Upper lobe of left lung (tissue), 6 donors: Measurements from ENCODE around the gene PAIP2. TPM values are rescaled to one million over a fixed set of nuclear protein-coding genes. Genes with fewer than 3 reads are reported as not detected.

ENCODE experiments used
- ATAC-seq, 2 donors: fragments of 200-7000 bp; cut with Tn5 transposase; one replicate each; pipeline ENCODE4 v1.9.1; 2022; ENCODE audit warnings: mild to moderate bottlenecking in 2 of 2, moderate library complexity in 2 of 2; ENCODE audit not compliant: low FRiP score in 2 of 2
- DNase-seq, 2 donors: peaks; one replicate each; pipeline ENCODE4 v3.0.0-alpha.2; 2019 to 2020
- H3K27ac ChIP-seq, 4 donors: fragments of 200-600 bp; sonication (generic); one replicate each; pipeline ENCODE4 v1.5.1; 2016 to 2019
- H3K27me3 ChIP-seq, 4 donors: fragments of 200-600 bp; sonication (generic); one replicate each; pipeline ENCODE4 v1.5.1; 2017 to 2019
- H3K36me3 ChIP-seq, 4 donors: fragments of 200-600 bp; sonication (generic); one replicate each; pipeline ENCODE4 v1.5.1; 2016 to 2019
- H3K4me1 ChIP-seq, 4 donors: fragments of 200-600 bp; sonication (generic); one replicate each; pipeline ENCODE4 v1.5.1; 2018 to 2019
- H3K4me3 ChIP-seq, 4 donors: fragments of 200-600 bp; sonication (generic); one replicate each; pipeline ENCODE4 v1.5.1; 2017 to 2019; ENCODE audit warnings: mild to moderate bottlenecking in 2 of 4, moderate library complexity in 1 of 4
- H3K9me3 ChIP-seq, 4 donors: fragments of 200-600 bp; sonication (generic); one replicate each; pipeline ENCODE4 v1.5.1; 2018 to 2019
- CTCF ChIP-seq, 6 experiments: fragments of 450-650 bp in 4 of 6; fragments of 200-600 bp in 2 of 6; sonication (generic) in 2 of 6; IDR thresholded peaks; one replicate each; pipeline ENCODE4 v1.5.1; 2016 to 2019; ENCODE audit warnings: antibody characterized with exemption in 6 of 6
- EP300 ChIP-seq, 4 donors: sonication (generic); formaldehyde crosslinking; IDR thresholded peaks; one replicate each; pipeline ENCODE4 v1.5.1; 2017; ENCODE audit warnings: antibody characterized with exemption in 4 of 4, control low read depth in 2 of 4
- POLR2A ChIP-seq, 4 donors: fragments of 450-650 bp; IDR thresholded peaks; one replicate each; pipeline ENCODE4 v1.5.1; 2016 to 2017; ENCODE audit warnings: antibody characterized with exemption in 4 of 4, mild to moderate bottlenecking in 2 of 4
- POLR2AphosphoS5 ChIP-seq, 2 donors: sonication (generic); formaldehyde crosslinking; IDR thresholded peaks; one replicate each; pipeline ENCODE4 v1.5.1; 2017; ENCODE audit warnings: antibody characterized with exemption in 2 of 2
- WGBS, 2 donors: methylation state at CpG; one replicate each; pipeline ENCODE4 v1.1.5; 2017 to 2018; 5-methylcytosine and 5-hydroxymethylcytosine counted together
- total RNA-seq, 6 donors: library from RNA; depleted of rRNA in 4 of 6; stranded (reverse); fragments of >200 nt in 4 of 6; gene quantifications; one replicate each; pipeline versions ENCODE4 v1.1.0 to v1.2.1, GENCODE V29; 2016 to 2021
- donor health status: DM: no; HTN: no; CAD: no; lungs with moderate emphysema.
- donor health status: DM: no; HTN: yes; CAD: no; lungs with severe emphysema.

The PAIP2 gene
- total RNA-seq, 6 donors from 2014 or later = 36.7 to 103 (median 67.8) TPM

- peaks cover 0 to 6% (median 2%) of the 10 kb centered on the region in 4 donors for H3K27me3 ChIP-seq
- peaks cover 10 to 44% (median 33%) of the 10 kb centered on the region in 4 donors for H3K4me1 ChIP-seq
- H3K9me3 ChIP-seq = no peaks in the 10 kb centered on the region
- no peak overlapping the region for H3K4me3 ChIP-seq
- 69 to 79% methylated on average over 6 to 9 of the region's 10 CpGs for WGBS, 2 donors
- DNase-seq (no peak), ATAC-seq (no peak)
- H3K36me3 ChIP-seq = no peaks in the 10 kb centered on the region
- TF ChIP-seq CTCF (IDR thresholded peaks at IDR 0.05) = no peak
- no peak for TF ChIP-seq EP300 (IDR thresholded peaks at IDR 0.05)
- TF ChIP-seq POLR2A (IDR thresholded peaks at IDR 0.05) = no peak
- no peak for TF ChIP-seq POLR2AphosphoS5 (IDR thresholded peaks at IDR 0.05)
- no peak overlapping the region for H3K27ac ChIP-seq
These were observed 46.0 kb downstream of the PAIP2 start for GRCh38 chr5:139387611-139388197.

GRCh38 chr5:139388198-139388821 lies 46.7 kb downstream of the PAIP2 start:
- Histone ChIP-seq H3K4me1 (peaks cover 14 to 50% (median 39%) of the 10 kb centered on the region in 4 donors), H3K27ac (peak overlapping the region in 2 of 4 donors; percentile 8 to 28), H3K4me3 (no peak overlapping the region)

GRCh38 chr5:139389701-139390638 lies 48.3 kb downstream of the PAIP2 start, which contains the start of gene MZB1:
Gene MZB1, minus strand, starts transcription at chr5:139389913. Its CDS starts 57 bp downstream, at chr5:139389856.
- Histone ChIP-seq H3K36me3 (no peaks in the 10 kb centered on the region), H3K27ac (peak within 1 kb of the TSS in 3 of 4 donors; percentile 2 to 71 (median 64)), H3K4me1 (peaks cover 20 to 59% (median 51%) of the 10 kb centered on the region in 4 donors), H3K9me3 (no peaks in the 10 kb centered on the region), H3K4me3 (no peak within 1 kb of the TSS), H3K27me3 (peaks cover 0 to 27% (median 18%) of the 10 kb centered on the region in 4 donors)
- ATAC-seq (no peak), DNase-seq (no peak)
- TF ChIP-seq POLR2A (IDR thresholded peaks at IDR 0.05) (peak in 1 of 4 donors; percentile 30), POLR2AphosphoS5 (IDR thresholded peaks at IDR 0.05) (peak in 1 of 2 donors; percentile 16), EP300 (IDR thresholded peaks at IDR 0.05) (no peak)
- 61 to 77% methylated on average over 8 to 10 of the region's 11 CpGs for WGBS, 2 donors

More at GRCh38 chr5:139388198-139388821, 46.7 kb downstream of the PAIP2 start:
- ATAC-seq (peak in 1 of 2 donors; percentile 5), DNase-seq (no peak)
- Histone ChIP-seq H3K9me3 (no peaks in the 10 kb centered on the region), H3K27me3 (peaks cover 0 to 11% (median 5%) of the 10 kb centered on the region in 4 donors), H3K36me3 (no peaks in the 10 kb centered on the region)
- TF ChIP-seq EP300 (IDR thresholded peaks at IDR 0.05) = no peak
- no peak for TF ChIP-seq POLR2A (IDR thresholded peaks at IDR 0.05)
- TF ChIP-seq CTCF (IDR thresholded peaks at IDR 0.05) = no peak
- TF ChIP-seq POLR2AphosphoS5 (IDR thresholded peaks at IDR 0.05) = no peak
- 16 to 25% methylated on average over 6 to 8 of the region's 8 CpGs for WGBS, 2 donors

GRCh38 chr5:139390639-139391569 lies 49.2 kb downstream of the PAIP2 start:
- no peak overlapping the region for H3K4me3 ChIP-seq
- peak overlapping the region in 3 of 4 donors; percentile 38 to 71 (median 64) for H3K27ac ChIP-seq
- DNase-seq (no peak), ATAC-seq (no peak)
- peaks cover 14 to 59% (median 45%) of the 10 kb centered on the region in 4 donors for H3K4me1 ChIP-seq
- no peaks in the 10 kb centered on the region for H3K36me3 ChIP-seq
- peaks cover 0 to 31% (median 18%) of the 10 kb centered on the region in 4 donors for H3K27me3 ChIP-seq
- H3K9me3 ChIP-seq = no peaks in the 10 kb centered on the region
- WGBS, 2 donors = 83 to 84% methylated on average over 7 to 10 of the region's 10 CpGs
- TF ChIP-seq POLR2AphosphoS5 (IDR thresholded peaks at IDR 0.05) (no peak), CTCF (IDR thresholded peaks at IDR 0.05) (no peak), POLR2A (IDR thresholded peaks at IDR 0.05) (no peak), EP300 (IDR thresholded peaks at IDR 0.05) (no peak)
